Fibroblast of mammary gland (primary cell): ENCODE measurements around the gene SLC25A21.
A peak's percentile ranks its signal among the peaks of the same experiment; 100 is the strongest.

Experiments
- DNase-seq: peaks from one replicate; pipeline ENCODE4 v3.0.0-alpha.2; 2010; ENCODE audit warnings: low read depth
- H3K4me3 ChIP-seq: 2 replicates; pipeline ENCODE4 v1.5.1; 2011; ENCODE audit warnings: low read depth, mild to moderate bottlenecking, low read length, moderate library complexity; ENCODE audit not compliant: control insufficient read depth
- CTCF ChIP-seq: conservative IDR thresholded peaks from 2 replicates; pipeline ENCODE4 v1.5.1; 2011; ENCODE audit warnings: low read depth, low read length, inconsistent platforms; ENCODE audit not compliant: control insufficient read depth, insufficient read depth

SLC25A21 gene

GRCh38 chr14:36649872-36650650, 522.3 kb downstream of the SLC25A21 start:
- no peak for DNase-seq
- TF ChIP-seq CTCF: no peak
- H3K4me3 ChIP-seq: no peak overlapping the region

DNA sequence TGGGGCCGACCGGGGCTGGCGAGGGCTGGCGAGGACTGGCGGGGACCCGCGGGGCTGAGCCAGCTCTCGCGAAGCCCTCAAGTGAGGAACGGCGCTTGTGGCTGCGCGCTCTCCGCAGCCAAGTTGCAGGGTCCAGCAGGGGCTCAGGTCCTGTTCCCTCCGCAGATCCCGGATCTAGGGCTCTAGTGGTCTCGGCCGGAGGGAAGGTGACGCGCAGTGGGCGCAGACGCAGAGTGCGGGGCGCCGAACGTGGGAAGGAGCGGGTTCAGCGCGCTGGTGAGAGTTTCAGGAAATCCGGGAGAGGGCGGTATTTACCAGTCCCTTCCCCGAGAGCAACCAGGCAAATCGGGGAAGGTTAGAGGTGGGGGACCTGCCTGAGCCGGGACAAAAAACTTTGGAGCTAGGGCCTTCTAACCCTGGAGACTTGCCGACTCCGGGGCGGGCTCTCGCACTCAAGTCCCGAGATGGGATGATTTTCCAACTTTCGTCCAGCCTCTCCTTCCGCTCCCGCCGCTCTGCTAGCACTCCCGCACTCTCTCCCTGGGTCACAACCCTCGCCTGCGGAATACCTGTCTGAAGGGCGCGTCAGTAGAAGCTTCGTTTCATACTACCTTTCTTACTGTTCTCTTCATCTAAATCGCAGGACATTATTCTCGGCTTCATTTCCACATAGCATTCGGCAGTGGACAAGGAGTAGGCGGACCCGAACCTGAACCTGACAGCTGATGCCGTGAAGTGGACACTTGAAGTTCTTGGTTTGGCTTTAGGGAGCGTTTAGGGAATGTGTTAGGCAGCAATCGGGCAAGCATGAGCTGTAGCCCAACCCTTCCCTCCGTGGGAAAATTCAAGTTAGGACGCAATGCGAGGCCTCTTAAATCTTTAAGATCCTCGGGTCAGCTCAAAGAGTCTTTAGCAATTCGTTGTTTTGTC, 524.3 kb downstream of the SLC25A21 start:
- peak; percentile 50 for TF ChIP-seq CTCF
- DNase-seq: peak; percentile 47
- peak overlapping the region; percentile 17 for H3K4me3 ChIP-seq

DNA sequence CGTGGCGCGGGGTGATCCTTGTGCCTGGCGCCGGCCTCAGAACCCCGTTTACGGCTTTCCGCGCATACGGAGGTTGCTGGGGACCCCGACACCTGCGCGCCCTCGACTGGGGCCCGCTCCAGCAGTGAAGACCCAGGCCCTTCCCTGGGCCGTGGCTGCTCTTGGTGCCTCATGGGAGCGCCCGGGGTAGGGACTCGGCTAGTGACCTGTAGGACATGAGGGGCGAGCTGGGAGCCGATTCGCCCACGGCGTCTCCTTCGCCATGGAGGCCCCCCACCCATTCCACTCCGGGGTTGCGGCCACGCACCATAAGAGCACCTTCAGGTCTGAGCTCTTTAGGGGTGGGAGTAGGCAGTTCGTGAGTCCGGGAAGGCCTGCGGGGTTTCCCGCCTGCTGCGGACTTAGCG, 525.0 kb downstream of the SLC25A21 start:
- H3K4me3 ChIP-seq: no peak overlapping the region
- no peak for TF ChIP-seq CTCF
- no peak for DNase-seq

DNA sequence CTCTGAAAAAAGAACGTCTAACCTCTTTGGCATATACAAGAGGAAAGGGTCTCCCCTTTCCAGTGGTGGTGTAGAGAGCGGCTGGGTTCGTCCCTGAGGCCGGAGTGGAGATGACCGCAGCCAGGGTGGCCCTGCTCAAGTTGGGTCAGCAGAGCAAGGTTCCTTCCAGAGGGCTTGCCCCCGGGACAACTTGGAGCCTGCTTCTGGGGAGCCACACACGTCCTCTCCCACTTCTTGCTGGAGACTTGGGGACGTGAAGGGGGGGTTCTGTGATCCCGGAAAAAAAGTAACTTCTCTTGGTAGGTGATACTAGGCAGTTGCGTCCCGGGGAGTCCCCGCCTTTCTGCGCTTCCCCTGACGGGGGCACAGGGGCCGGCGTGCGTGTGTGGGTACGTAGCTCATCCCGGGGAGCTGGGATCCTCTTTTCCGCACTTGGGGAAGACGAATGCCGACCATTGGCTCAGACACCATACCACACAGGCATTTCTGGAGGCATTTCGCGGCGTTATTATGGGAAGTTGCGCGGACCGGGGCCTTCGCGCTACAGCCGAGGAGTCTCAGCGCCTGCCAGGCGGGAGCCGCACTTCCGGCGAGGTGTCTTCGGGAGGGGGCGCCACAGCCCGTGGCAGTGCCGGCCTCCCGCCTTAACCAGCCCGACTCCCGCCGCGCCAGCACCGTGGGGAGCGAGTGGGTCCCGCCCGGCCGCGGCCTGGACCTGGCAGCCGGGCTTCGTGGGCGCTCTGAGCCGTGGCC, 525.6 kb downstream of the SLC25A21 start:
- DNase-seq: no peak
- TF ChIP-seq CTCF: no peak
- H3K4me3 ChIP-seq: no peak overlapping the region

- no peak for TF ChIP-seq CTCF
- no peak for DNase-seq
- H3K4me3 ChIP-seq: no peak overlapping the region
Measured at GRCh38 chr14:36633580-36633979, 538.8 kb downstream of the SLC25A21 start.
